ENCODE data around the gene ERBIN.

ERBIN gene

DNA sequence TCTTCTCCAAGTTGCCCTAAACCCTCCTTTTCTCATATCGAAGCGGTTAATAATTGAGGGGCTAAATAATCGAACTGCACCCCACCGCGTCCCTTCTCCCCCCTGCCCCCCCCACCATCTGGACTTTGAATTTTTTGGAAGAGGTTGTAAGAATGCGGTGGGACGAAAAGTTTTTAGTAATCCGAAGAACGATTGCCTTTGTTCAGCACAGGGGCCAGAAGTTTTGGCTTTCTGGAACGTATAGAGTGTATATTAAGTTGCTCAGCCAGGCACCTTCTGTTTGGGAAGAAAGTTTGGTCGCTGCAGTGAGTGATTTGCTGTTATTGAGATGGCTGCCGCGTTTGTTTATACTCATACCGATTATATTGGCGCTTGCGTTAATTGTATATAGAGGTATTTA is 518 bp downstream of the ERBIN start:
- Histone ChIP-seq H3K4me3 (peak overlapping the region; percentile 96 to 97), H3K36me3 (no peaks in the 10 kb centered on the region), H3K27ac (peak overlapping the region; percentile 100), H3K27me3 (no peaks in the 10 kb centered on the region), H3K9me3 (no peaks in the 10 kb centered on the region), H3K4me1 (peaks cover 0 to 17% (median 4%) of the 10 kb centered on the region in 4 donors)
- TF ChIP-seq, protein P1, sequence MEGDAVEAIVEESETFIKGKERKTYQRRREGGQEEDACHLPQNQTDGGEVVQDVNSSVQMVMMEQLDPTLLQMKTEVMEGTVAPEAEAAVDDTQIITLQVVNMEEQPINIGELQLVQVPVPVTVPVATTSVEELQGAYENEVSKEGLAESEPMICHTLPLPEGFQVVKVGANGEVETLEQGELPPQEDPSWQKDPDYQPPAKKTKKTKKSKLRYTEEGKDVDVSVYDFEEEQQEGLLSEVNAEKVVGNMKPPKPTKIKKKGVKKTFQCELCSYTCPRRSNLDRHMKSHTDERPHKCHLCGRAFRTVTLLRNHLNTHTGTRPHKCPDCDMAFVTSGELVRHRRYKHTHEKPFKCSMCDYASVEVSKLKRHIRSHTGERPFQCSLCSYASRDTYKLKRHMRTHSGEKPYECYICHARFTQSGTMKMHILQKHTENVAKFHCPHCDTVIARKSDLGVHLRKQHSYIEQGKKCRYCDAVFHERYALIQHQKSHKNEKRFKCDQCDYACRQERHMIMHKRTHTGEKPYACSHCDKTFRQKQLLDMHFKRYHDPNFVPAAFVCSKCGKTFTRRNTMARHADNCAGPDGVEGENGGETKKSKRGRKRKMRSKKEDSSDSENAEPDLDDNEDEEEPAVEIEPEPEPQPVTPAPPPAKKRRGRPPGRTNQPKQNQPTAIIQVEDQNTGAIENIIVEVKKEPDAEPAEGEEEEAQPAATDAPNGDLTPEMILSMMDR (IDR thresholded peaks at IDR 0.05), result no peak
- intact Hi-C loops (cut with DNase I; ENCODE audit: low total_unique reads), result loop anchor here (2.0 to 10.0 kb wide), 3 partner anchors 202 to 302 kb away; partner anchors contain the start of genes NLN, SGTB, SHLD3 and SREK1
- DNase-seq, result no peak

DNA sequence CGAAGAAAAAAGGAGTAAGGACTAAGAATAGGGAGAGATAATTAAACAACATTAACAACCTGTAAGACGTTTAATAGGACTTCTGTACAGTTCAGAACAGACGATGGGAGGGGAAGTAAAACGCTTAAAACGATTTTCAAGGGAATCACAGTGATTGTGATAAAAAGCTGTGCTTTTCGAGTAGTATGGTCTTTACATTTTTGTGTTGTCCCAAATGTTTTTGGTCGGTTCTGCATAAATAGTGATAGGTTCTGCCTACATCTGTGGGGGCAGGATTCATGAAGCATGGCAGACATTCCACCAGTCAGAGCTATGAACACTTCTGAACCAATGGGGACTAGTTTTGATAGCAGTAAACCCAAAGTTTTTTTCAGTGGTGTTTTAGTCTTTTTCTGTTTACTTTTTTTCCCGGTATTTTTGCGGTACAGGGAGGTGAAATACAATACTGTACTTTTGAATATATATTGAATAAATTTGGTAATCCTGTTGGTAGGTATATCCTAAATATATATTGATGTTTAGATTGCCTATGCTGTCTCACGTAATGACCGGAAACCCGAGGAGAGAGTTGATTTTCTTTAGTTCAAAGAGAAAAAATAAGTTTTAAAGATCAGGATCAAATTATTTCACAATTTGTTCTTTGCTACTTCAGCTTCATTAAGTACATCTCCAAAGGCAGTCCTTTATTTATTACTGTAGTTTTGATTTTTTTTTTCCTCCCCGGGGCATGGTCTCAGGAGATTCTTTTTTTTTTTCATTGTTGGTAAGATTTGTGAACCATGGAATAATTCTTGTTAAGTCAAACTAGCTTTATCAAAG is 1.3 kb downstream of the ERBIN start:
- TF ChIP-seq, protein P1 (IDR thresholded peaks at IDR 0.05), result no peak
- H3K36me3 ChIP-seq, result no peaks in the 10 kb centered on the region
- peaks cover 0 to 22% (median 4%) of the 10 kb centered on the region in 4 donors for H3K4me1 ChIP-seq
- peak overlapping the region; percentile 96 to 97 for H3K4me3 ChIP-seq
- no peaks in the 10 kb centered on the region for H3K27me3 ChIP-seq
- intact Hi-C loops (cut with DNase I; ENCODE audit: low total_unique reads), result loop anchor here (2.0 to 10.0 kb wide), 3 partner anchors 203 to 303 kb away; partner anchors contain the start of genes NLN, SGTB, SHLD3 and SREK1
- H3K27ac ChIP-seq, result peak overlapping the region; percentile 100
- H3K9me3 ChIP-seq, result no peaks in the 10 kb centered on the region
- no peak for DNase-seq

DNA sequence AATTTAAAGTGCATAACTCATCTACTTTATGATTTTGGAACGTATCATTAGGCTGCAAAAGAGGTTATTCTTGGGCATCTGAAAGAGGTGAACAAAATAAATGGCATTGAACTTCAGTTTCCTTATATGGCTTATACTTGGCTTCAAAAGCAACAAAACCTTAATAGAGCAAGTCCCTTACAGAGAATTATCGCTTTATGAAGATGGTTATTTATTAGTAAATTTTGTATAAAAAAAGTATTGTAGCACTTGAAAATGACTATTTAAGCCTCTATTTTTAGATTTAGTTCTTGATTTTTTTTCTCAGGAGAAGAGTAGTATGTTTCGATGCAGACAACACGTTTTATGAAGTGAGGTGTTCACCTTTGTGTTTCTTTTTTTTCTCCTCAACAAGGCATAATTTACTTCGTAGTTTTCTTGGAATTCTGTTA is 2.0 kb downstream of the ERBIN start:
- H3K4me3 ChIP-seq, result peak overlapping the region; percentile 96 to 97
- intact Hi-C loops (cut with DNase I; ENCODE audit: low total_unique reads), result loop anchor here (10.0 kb wide), 2 partner anchors 204 to 304 kb away; partner anchors contain the start of genes NLN, SGTB, SHLD3 and TRAPPC13
- H3K27me3 ChIP-seq, result no peaks in the 10 kb centered on the region
- TF ChIP-seq, protein P1 (IDR thresholded peaks at IDR 0.05), result no peak
- peak overlapping the region in 1 of 2 donors; percentile 100 for H3K27ac ChIP-seq
- peaks cover 0 to 28% (median 4%) of the 10 kb centered on the region in 4 donors for H3K4me1 ChIP-seq
- no peaks in the 10 kb centered on the region for H3K9me3 ChIP-seq
- H3K36me3 ChIP-seq, result no peaks in the 10 kb centered on the region
- no peak for DNase-seq

DNA sequence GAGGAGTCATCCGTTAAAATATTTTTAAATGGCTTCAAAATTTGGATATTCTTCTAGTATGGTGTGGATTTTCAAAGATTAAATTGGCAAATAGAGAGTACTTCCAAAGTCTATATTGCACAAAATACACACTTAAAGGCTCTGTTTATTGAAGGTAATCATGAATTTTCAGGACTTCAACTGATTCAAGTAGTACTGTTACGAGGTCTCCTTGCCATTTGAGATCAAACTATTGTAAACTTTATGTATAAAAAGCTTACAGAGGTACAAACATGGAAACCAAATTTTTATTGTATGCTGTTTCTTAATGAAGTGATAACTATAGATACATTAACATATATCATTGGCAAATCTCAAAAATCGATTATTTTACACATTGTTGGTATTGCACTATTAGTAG is 2.5 kb downstream of the ERBIN start:
- DNase-seq, result no peak
- peak overlapping the region; percentile 96 to 97 for H3K4me3 ChIP-seq
- peaks cover 0 to 32% (median 4%) of the 10 kb centered on the region in 4 donors for H3K4me1 ChIP-seq
- TF ChIP-seq, protein P1 (IDR thresholded peaks at IDR 0.05), result no peak
- H3K27me3 ChIP-seq, result no peaks in the 10 kb centered on the region
- no peaks in the 10 kb centered on the region for H3K9me3 ChIP-seq
- H3K36me3 ChIP-seq, result no peaks in the 10 kb centered on the region
- intact Hi-C loops (cut with DNase I; ENCODE audit: low total_unique reads), result loop anchor here (10.0 kb wide), 2 partner anchors 204 to 304 kb away; partner anchors contain the start of genes NLN, SGTB, SHLD3 and TRAPPC13
- H3K27ac ChIP-seq, result no peak overlapping the region

DNA sequence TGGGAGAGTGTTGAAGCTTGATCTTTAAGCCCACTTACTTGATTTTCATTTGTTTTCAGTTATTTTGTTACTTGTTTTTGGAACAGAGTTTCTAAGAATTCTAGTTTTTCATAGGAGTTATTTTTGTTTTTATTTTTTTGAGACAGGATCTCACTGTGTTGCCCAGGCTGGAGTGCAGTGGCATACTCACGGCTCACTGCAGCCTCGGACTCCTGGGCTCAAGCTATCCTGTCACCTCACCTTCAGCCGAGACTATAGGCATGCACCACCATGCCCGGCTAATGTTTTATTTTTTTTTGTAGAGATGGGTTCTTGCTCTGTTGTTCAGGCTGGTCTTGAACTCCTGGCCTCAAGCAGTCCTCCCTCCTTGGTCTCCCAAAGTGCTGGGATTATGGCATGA is 6.3 kb downstream of the ERBIN start:
- Histone ChIP-seq H3K27me3 (no peaks in the 10 kb centered on the region), H3K9me3 (no peaks in the 10 kb centered on the region), H3K4me1 (peaks cover 0 to 65% (median 10%) of the 10 kb centered on the region in 4 donors), H3K36me3 (no peaks in the 10 kb centered on the region), H3K4me3 (no peak overlapping the region), H3K27ac (no peak overlapping the region)
- TF ChIP-seq, protein P1 (IDR thresholded peaks at IDR 0.05), result no peak
- no peak for DNase-seq
- intact Hi-C loops (cut with DNase I; ENCODE audit: low total_unique reads), result no loop called here
